HG03108 (cell line): ENCODE measurements around the gene FAT2.

Experiments
- ATAC-seq: cut with Tn5 transposase; IDR thresholded peaks from one replicate; pipeline ENCODE4 v1.9.1; 2021; ENCODE audit warnings: moderate library complexity; ENCODE audit not compliant: unreplicated experiment

The FAT2 gene

DNA sequence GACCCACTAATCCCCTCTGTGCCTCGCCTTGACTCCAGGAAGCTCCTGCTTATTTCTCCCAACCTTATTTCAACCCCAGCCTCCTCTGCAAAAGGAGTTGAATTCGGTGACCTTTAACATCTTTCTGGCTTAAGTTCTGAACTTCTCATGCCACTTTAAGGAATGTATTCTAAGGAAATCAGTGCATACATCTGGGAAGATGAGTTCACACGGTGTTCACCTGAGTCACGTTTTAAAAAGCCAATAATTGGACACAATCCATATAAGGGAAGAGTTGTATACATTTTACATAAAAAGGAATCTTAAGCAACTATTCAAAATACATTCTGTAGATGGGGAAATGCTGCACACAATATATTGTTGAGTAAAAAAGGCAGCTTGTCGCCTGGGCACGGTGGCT is 33.2 kb downstream of the FAT2 start:
- ATAC-seq, result no peak

DNA sequence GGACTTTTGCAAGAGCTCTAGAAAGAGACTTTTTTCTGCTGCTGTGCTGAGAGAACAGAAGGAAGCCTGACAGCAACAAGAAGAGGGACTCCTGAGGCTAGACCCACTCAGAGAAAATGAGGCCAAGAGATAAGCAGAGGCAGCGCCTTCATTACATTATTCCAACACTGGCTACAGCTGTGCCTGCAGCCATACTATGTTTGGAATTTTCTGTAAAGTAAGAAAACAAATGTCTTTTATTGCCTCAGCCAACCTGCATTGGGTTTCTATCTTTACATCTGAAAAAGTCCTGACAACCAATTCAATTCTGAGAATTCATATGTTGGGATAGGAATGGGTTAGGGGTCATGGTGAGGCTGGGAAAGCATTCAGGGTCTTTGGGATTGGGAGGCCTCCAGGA is 33.7 kb downstream of the FAT2 start:
- ATAC-seq, result no peak

DNA sequence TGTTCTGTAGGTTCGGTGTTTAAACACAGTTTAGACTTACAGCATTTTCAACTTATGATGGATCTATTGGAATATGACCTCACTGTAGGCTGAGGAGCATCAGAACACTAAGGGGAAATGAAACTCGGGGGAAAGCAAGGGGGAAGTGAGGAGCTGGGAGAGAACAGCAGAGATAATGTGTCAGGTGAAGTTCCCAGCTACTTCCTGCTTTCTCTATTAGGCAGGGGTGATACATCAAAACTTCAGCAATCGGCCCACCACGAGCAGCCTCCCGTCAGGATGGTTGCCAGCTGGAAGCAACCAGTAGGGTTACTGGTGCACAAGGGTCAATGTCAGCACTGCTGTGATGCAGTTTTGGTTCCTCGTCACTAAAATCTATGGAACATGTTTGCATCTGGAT is 34.3 kb downstream of the FAT2 start:
- ATAC-seq, result no peak

DNA sequence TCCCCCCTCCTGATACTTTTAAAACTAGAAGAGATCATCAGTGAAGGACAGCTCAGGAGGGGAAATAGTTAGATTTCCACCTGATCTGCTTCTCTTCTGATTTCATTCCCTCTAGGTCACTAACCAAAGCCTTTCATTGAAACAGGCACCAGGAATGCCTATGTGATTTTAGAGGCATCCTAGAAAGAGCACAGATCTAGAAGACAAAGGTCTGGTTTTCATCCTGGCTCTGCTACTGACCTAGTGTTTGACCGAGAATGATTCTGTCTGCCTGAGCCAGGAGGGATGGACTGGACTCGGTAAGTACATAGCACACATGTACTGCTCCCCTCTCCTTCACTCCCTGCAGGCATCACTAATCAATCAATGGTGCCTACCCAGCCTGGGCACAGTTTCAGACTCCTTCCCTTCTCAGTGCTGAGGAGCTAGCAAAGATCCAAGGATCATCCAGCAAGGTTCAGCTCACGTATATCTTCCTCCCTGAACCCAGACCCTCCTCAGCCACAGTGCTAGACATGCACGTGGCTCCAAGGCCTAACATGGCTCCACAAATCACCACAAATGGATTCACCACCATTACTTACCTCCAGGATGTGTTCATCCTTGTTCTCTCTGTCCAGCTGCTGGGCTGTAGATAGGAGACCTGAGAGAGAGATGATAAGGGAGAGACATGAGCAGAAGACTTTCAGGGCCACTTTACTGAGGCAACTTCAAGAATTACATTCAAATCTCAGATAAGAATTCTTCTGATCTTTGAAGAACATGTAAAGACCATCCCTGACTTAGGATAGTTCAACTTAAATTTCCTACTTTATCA is 35.2 kb downstream of the FAT2 start:
- no peak for ATAC-seq

DNA sequence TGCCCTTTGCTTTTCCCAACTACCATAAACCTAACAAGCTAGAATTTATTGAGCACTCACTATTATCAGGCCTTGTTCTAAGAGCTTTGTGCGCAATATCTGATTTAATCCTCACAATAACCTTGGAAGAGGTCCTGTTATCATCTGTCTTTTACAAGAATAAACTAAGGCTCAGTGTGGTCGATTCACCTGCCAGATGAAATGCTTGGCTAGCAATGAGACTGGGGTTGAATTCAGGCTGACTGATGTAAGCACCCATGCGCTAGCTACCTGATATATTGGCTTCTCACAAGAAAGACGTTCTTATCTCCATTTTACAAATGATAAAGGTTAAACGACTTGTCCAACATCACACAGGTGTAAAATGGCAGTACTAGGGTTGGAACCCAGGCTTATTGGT is 37.4 kb downstream of the FAT2 start:
- ATAC-seq, result no peak

DNA sequence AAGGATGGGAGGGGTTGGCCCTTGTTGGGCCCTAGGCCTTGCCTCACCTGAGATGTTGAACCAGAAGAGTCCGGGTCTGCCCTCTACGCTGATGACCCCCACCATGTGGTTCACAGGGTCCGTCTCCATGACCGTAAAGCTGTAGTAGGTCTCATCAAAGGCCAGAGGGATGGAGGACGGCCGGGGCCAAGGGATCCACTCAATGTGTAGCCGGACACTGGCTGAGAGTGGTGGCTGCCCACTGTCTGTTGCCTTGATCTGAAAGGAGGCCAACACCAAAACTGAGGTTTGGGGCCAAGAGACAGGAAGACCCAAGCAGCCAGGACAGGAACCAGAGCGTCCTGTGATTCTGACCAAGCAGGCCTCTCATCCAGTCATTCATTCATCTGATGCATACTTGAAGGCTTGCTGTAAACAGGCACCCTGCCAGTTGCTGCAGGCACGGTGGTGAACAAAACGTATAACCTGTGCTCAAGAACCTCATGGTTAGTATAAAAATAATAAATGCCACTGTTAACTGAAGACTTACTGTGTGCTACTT is 37.9 kb downstream of the FAT2 start:
- no peak for ATAC-seq

DNA sequence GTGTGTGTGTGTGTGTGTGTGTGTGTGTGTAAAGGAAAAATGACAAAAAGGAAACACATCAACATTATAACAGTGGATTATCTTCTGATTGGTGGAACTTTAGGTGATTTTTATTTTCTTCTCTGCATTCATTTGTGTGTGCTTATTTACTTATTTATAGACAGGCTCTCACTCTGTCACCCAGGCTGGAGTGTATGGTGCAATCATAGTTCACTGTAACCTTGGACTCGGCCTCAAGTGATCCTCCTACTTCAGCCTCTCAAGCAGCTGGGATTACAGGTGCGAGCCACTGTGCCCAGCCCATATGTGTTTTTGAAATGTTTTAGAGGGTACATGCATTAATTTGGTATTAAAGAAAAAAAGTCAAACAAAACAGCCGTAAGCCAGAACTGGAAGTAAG is 39.1 kb downstream of the FAT2 start:
- no peak for ATAC-seq

DNA sequence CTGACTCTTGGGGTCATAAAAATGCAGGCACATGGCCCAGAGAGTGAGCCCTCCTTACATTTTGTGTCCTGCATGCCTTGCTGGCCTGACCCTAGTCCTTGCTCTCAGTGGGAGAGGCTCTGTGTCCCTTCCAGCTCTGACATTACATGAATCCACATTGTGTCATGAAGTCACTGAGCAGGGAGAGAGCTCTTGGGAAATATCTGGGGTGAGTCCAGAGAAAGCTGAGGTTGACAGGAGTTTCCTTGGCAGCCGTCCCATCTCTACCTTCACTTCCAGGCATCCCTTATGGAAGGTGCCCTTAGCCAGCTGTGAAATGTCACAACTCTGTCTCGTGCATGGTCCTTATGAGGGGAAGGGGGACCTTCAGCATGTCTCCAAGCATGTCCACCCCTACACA is 41.0 kb downstream of the FAT2 start:
- no peak for ATAC-seq

DNA sequence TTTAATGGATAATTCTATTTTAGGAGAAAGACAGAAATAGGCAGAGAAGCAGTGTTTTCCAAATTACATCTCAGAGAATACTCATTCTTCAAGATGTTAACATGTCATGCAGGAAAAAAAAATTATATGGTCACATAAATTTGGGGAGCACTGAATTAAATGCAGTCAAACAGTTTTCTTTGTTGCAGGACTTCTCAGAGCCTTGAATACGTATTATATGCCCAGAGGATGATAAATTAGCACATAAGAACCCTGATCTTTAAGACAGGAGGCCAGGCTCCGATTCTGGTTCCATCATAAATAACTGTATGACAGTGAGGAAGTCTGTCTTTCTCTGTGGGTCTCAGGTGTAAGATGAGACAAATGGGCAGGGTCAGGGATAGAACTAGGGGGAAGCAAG is 41.4 kb downstream of the FAT2 start:
- no peak for ATAC-seq

DNA sequence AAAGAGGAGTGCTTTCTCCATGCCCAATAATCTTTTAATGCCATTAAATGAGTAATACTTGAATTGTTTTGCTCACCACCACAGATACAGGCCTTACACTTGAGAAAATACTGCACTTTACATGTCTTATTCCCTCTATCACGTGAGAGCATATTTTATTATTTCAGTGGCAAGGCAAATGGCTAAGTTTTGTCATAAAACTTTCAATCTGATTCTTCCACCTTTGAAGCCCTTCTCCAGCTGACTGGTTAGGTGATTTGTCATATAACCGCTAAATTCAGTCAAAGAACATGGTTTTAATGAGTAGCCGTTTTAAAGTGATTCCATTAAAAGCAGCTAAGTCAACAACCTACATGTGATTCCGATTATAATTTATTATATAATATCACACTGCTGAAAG is 43.8 kb downstream of the FAT2 start:
- ATAC-seq, result no peak

DNA sequence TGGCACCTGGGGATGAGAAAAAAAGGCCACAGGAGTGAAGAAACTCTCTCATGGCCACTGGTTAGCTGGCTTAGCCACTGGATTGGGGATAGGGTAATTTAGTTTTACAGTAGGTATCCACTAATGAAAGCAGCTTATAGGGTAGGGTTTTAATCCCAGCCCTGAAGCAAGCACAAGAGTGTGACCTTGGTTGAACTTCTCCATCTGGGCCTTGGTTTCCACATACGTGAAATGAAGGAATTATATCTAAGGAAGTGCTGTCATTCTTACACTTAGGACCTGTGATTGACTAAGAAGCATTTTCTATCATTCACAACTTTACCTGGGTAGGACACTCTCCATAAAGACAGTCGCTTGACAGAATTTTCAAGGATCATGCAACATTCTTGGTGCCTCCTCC is 49.6 kb downstream of the FAT2 start:
- ATAC-seq, result no peak
